Measurements from ENCODE around the gene TMSB10. TPM values are rescaled to one million over a fixed set of nuclear protein-coding genes. Genes with fewer than 3 reads are reported as not detected.
A peak's percentile ranks its signal among the peaks of the same experiment; 100 is the strongest.

The TMSB10 gene
- total and polyA plus RNA-seq, 2 experiments from 2014 or later = 2,879 to 2,904 TPM

DNA sequence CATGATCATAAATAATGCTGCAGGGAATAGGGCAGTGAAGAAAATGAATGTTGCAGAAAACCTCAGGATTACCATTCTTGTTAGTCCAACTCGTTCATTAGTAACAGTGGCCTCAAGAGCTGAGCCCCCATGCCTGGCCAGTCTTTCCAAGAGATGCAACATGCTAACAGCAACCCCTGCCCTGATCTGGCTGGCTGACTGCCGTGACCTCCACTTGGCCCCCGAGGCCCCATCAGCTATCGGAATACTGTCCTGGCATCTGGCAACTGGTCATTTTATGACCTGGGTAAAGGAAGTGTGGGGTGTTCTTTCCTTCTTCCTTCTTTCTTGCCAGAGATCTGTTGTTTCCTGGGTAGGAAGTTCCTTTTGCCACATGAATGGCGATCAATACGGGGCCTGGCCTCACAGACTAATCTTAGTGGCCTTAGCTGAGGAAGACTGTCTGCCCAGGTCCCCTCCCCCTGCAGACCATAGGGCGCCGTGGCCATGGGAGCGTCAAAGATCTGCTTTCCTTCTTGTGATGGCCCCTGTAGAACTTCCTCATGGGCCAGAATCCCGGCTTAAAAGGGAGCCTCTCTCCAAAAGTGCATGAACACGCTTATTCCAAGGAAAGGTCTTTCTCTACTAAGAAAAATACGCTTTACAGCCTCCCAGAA is 14.0 kb upstream of the TMSB10 start:
- Histone ChIP-seq H3K36me3 (replicated peaks; ENCODE audit: insufficient read depth, low read depth) (no peaks in the 10 kb centered on the region), H3K4me2 (no peak overlapping the region), H3K9me2 (replicated peaks; ENCODE audit: insufficient read depth) (no peaks in the 10 kb centered on the region), H3K4me1 (ENCODE audit: insufficient read depth) (peaks cover 15% of the 10 kb centered on the region), H4K20me1 (ENCODE audit: insufficient read depth, poor library complexity, severe bottlenecking) (no peaks in the 10 kb centered on the region), H3K9me3 (ENCODE audit: low read depth) (no peaks in the 10 kb centered on the region), H3K27me3 (no peaks in the 10 kb centered on the region), H3K27ac (no peak overlapping the region), H3K4me3 (no peak overlapping the region), H3K79me2 (no peaks in the 10 kb centered on the region), H2AFZ (no peak overlapping the region)
- DNase-seq (ENCODE audit: low spot score) = no peak
- TF ChIP-seq, protein P1, sequence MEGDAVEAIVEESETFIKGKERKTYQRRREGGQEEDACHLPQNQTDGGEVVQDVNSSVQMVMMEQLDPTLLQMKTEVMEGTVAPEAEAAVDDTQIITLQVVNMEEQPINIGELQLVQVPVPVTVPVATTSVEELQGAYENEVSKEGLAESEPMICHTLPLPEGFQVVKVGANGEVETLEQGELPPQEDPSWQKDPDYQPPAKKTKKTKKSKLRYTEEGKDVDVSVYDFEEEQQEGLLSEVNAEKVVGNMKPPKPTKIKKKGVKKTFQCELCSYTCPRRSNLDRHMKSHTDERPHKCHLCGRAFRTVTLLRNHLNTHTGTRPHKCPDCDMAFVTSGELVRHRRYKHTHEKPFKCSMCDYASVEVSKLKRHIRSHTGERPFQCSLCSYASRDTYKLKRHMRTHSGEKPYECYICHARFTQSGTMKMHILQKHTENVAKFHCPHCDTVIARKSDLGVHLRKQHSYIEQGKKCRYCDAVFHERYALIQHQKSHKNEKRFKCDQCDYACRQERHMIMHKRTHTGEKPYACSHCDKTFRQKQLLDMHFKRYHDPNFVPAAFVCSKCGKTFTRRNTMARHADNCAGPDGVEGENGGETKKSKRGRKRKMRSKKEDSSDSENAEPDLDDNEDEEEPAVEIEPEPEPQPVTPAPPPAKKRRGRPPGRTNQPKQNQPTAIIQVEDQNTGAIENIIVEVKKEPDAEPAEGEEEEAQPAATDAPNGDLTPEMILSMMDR (IDR thresholded peaks at IDR 0.05; ENCODE audit: poor library complexity) = no peak
- TF ChIP-seq EZH2 (IDR thresholded peaks at IDR 0.05; ENCODE audit: borderline replicate concordance) = no peak
- no peak for TF ChIP-seq EZH2phosphoT487 (IDR thresholded peaks at IDR 0.05; ENCODE audit: low read depth, severe bottlenecking, unreplicated experiment)
- 88% methylated on average over 12 of the region's 12 CpGs for WGBS (ENCODE audit: low lambda C conversion rate, missing lambda C conversion rate)

- no peak overlapping the region for H3K4me2 ChIP-seq
- H3K27me3 ChIP-seq = no peaks in the 10 kb centered on the region
- H4K20me1 ChIP-seq (ENCODE audit: insufficient read depth, poor library complexity, severe bottlenecking) = no peaks in the 10 kb centered on the region
- no peaks in the 10 kb centered on the region for H3K36me3 ChIP-seq (replicated peaks; ENCODE audit: insufficient read depth, low read depth)
- no peak for TF ChIP-seq EZH2phosphoT487 (IDR thresholded peaks at IDR 0.05; ENCODE audit: low read depth, severe bottlenecking, unreplicated experiment)
- TF ChIP-seq EZH2 (IDR thresholded peaks at IDR 0.05; ENCODE audit: borderline replicate concordance) = no peak
- TF ChIP-seq, protein P1 (IDR thresholded peaks at IDR 0.05; ENCODE audit: poor library complexity) = no peak
- H3K4me3 ChIP-seq = no peak overlapping the region
- H3K27ac ChIP-seq = no peak overlapping the region
- DNase-seq (ENCODE audit: low spot score) = no peak
- H3K9me2 ChIP-seq (replicated peaks; ENCODE audit: insufficient read depth) = no peaks in the 10 kb centered on the region
- no peak overlapping the region for H2AFZ ChIP-seq
- H3K9me3 ChIP-seq (ENCODE audit: low read depth) = no peaks in the 10 kb centered on the region
- no peaks in the 10 kb centered on the region for H3K79me2 ChIP-seq
- 74% methylated on average over 6 of the region's 6 CpGs for WGBS (ENCODE audit: low lambda C conversion rate, missing lambda C conversion rate)
- peaks cover 11% of the 10 kb centered on the region for H3K4me1 ChIP-seq (ENCODE audit: insufficient read depth)
These were observed 11.3 kb upstream of the TMSB10 start for GRCh38 chr2:84894131-84894586.

DNA sequence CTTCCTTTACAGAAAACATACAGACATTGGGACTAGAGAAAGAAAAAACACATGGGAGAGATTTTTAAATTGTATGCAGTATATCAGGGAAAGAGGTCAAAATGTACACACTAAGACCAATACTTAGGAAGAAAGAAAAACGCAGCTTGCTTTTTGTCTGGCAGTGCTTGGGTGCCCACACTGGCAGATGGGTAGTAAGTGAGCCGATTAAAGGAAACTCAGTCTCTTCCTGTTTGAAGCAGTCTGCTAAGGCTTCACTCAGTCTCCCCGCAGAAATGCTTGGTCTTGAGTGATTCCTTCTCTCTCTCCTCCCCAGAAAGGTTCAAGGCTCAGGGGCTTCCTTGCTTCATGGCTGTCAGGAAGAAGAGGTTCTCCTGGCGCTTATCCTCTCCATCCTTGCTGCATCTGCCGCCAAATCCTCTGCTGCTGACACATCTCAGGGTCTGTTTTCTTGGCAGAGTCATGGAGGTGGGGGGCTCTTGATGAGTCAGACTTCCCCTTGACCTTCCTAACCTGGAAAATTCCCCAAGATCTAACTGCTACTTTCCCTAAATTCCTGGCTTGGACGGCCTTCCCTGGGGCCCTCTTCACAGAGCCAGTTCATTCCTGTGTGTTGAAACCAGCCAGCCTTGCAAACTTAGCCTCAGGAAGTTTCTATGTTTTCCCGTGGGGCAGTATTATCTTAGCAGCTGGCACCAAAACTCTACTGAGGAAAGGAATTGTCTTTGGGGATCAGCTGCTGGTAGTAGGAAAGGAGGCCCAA is 10.5 kb upstream of the TMSB10 start:
- H3K79me2 ChIP-seq = no peaks in the 10 kb centered on the region
- H3K27me3 ChIP-seq = no peaks in the 10 kb centered on the region
- no peaks in the 10 kb centered on the region for H4K20me1 ChIP-seq (ENCODE audit: insufficient read depth, poor library complexity, severe bottlenecking)
- H2AFZ ChIP-seq = peak overlapping the region; percentile 8
- TF ChIP-seq EZH2phosphoT487 (IDR thresholded peaks at IDR 0.05; ENCODE audit: low read depth, severe bottlenecking, unreplicated experiment) (no peak), EZH2 (IDR thresholded peaks at IDR 0.05; ENCODE audit: borderline replicate concordance) (no peak)
- TF ChIP-seq, protein P1 (IDR thresholded peaks at IDR 0.05; ENCODE audit: poor library complexity) = no peak
- H3K27ac ChIP-seq = peak overlapping the region; percentile 59
- peaks cover 10% of the 10 kb centered on the region for H3K4me1 ChIP-seq (ENCODE audit: insufficient read depth)
- 70% methylated on average over 7 of the region's 7 CpGs for WGBS (ENCODE audit: low lambda C conversion rate, missing lambda C conversion rate)
- DNase-seq (ENCODE audit: low spot score) = no peak
- H3K4me2 ChIP-seq = peak overlapping the region; percentile 7
- H3K36me3 ChIP-seq (replicated peaks; ENCODE audit: insufficient read depth, low read depth) = no peaks in the 10 kb centered on the region
- H3K4me3 ChIP-seq = no peak overlapping the region
- H3K9me2 ChIP-seq (replicated peaks; ENCODE audit: insufficient read depth) = no peaks in the 10 kb centered on the region
- no peaks in the 10 kb centered on the region for H3K9me3 ChIP-seq (ENCODE audit: low read depth)
